ENCODE data around the gene SH3PXD2A.
A peak's percentile ranks its signal among the peaks of the same experiment; 100 is the strongest.

SH3PXD2A gene

GRCh38 chr10:103806395-103807187 is 48.8 kb downstream of the SH3PXD2A start:
- DNase-seq, result no peak

DNA sequence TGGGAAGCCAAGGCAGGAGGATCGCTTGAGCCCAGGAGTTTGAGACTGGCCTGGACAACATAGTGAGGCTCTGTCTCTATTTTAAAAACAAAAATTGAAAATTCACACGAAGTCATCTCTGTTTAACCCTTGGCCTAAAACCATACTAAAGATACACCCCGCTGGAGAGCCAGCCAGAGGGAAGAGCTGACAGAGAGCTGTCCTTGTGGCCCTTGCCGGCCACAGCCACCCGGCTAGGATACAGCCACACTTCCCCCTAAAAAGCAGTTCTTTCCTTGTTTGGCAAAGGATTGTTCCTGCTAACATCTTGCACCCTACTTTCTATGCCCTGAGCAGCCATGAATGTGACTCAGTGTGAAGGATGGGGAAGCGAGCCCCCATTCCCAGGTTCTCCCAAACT is 49.6 kb downstream of the SH3PXD2A start:
- DNase-seq, result no peak

DNA sequence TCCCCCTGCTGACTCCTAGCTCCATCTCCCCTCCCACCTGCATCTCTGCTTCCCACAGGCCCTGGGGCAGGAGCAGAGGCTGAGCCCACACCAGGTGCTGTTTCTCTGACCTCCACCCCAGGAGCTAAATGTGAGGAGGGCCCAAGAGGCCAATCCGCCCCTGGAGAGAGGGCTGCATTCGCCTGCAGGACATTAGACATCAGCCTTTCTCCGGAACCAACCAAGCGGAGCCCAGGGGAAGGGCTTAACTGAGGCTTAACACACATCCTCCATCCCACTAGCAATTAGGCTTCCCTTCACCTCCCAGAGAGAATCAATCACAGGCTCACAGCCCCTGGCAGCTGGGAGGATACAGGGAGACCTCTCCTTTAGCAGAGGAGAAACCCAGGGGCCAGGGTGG is 50.5 kb downstream of the SH3PXD2A start:
- DNase-seq, result no peak

DNA sequence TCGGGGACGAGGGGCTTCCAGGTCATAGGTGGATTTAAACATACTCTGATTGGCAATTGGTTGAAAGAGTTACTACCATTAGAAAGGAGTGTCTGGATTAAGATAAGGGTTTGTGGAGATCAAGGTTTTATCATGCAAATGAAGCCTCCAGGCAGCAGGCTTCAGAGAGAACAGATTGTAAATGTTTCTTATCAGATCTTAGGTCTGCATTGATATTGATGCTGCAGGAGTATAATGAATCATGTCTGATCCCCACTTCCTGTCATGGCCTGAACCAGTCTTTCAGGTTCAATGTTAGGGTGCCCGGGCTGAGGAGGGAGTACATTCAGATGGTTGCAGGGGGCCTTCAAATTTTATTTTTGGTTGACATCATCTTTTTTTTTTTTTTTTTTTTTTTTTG is 51.4 kb downstream of the SH3PXD2A start:
- no peak for DNase-seq

DNA sequence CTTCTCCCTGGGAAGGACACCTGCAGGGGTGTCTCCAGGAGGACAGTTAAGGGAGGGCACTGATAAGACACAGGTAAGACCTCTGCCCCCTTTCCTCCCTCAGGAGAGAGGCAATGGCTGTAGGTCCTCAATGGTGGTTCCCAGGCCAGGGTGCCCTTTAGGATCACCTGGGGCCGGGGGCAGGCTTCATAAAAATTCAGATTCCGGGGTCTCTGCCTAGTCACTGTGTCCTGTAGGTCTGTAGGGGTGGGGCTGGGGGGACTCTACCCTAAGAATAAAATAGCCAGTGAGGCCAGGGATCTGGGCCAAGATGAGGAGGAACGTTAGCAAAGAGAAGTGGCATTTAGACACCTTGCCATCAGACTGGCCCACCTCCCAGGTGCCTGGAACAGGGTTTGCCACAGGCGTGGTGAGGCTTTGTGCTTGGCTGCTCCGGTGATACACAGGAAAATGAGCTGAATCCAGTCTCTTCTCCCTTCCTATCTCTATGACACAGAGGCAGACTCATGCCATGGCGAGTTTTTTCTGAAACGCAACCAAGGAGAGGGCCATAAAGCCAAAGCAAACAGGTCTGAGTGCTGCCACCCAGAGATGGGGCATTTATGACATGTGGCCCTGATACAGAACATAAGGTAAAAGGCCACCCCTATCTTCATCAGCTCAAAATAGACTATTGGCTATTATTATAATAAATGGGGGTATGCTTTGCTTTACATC is 52.6 kb downstream of the SH3PXD2A start:
- DNase-seq, result no peak

DNA sequence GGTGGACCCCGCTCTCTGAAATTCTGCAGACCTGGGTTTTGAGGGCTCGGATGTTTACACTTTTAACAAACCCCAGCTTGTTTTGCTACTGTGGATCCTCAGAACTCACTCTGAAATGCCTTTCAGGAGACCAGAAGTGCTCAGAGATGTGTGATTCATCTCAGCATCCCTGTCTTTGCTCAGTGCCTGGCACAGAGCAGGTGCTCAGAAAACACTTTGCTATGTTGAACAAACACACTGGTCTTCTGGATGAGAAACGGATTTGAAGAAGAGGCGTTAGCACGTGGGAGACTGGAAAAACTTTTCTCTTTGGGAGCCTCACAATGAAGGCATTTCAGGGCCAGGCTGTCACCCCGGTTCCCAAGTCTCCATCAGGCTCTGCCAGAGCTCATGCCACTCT is 53.3 kb downstream of the SH3PXD2A start:
- no peak for DNase-seq

DNA sequence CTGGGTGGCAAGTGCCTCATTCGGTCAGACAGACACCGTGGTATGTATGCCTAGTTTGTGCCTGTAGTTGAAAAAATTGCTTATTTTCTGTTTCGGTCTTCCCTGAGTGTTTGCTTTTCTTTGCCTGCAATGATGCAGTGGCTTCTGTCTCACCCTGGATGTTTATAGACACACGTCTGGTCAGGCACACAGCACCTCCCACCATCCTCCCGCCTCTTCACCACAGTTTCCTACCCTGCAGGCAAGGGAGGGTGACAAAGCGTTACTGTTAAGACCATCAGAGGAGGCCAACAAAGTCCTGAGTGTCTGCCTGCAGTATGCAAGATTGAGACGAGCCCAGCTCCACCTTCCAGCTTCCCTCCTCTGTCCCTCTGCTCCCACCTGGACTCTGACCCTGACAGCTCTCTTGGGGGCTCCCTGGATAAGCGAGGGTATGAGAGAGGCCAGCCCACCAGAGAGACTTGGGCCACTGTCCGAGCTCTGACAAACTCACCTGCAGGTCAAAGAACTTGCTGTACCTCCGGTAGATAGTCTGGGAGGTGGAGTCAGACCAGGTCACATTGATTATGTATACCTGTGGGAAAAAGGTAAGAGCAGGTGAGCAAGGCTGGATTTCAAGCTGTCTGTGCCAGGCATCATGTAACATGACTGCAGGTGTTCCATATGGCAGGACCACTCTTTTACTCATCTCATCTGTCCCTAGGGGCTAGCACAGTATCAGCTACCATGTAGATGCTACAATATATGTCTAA is 54.4 kb downstream of the SH3PXD2A start:
- no peak for DNase-seq

GRCh38 chr10:103800089-103800488 is 55.3 kb downstream of the SH3PXD2A start:
- no peak for DNase-seq

- no peak for DNase-seq
Observed at GRCh38 chr10:103799341-103799740, 56.0 kb downstream of the SH3PXD2A start.

GRCh38 chr10:103798511-103798910 is 56.9 kb downstream of the SH3PXD2A start:
- DNase-seq, result no peak

DNA sequence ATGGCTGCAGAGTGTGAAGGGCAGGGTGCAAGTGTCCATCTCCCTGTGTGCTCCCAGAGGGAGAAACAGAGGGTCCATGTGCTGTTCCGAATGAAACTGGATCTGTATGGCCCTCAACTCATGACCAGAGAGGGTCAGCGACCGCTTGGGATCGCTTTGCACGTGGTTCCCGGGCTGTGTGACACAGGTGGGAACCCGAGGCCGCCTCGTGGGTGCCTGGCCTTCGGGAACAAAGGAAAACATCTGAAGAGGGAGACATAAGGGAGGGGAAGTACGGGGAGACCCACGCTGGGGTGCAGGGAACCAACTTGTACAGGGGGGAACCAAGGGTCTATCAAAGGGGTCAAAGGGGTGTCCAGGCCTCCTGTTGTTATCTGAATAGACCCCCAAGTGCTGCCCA is 57.5 kb downstream of the SH3PXD2A start:
- no peak for DNase-seq

DNA sequence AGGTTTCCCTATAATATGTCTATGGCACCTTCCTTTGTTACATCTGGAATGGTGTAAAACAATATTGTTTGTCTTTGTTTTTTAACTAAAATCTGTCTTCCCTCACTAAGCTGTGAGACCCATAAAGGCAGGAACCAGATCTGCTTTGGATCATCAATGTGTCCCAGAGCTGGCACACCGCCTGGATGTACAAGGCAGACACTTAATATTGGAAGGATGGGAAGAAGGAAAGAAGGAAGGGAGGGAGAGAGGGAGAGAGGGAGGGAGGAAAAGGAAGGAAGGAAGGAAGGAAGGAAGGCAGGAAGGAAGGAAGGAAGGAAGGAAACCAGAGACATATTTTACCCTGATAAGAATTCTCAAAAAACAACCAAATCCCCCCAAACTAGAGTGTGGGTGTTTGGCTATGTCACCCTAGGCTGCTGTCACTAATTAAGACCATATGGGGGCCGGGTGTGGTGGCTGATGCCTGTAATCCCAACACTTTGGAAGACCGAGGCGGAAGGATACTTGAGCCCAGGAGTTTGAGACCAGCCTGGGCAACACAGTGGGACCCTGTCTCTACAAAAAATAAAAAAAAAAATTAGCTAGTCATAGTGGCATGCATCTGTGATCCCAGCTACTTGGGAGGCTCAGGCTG is 59.6 kb downstream of the SH3PXD2A start:
- no peak for DNase-seq

- DNase-seq, result no peak
Observed at GRCh38 chr10:103794996-103795395, 60.4 kb downstream of the SH3PXD2A start.

GRCh38 chr10:103793920-103794883 is 61.2 kb downstream of the SH3PXD2A start:
- peak; percentile 95 for DNase-seq

DNA sequence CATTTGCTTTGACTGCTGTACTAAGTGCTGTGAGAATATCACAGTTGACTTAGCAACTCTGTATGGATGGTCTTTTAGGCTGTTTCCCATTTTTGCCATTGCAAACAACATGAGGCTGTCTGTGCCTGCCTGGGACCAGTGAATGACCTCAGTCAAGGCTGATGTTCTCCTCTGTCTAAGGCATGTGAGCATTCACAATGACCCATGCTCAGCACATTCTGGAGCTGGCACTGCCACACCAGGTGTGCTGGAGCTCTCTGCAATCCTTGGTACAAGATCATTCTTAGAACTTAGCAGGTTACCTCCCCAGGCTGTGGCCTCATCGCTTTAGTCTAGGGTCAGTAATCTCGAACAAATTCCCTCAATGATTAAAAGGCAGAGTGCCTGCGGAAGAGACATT is 61.9 kb downstream of the SH3PXD2A start:
- DNase-seq, result no peak

DNA sequence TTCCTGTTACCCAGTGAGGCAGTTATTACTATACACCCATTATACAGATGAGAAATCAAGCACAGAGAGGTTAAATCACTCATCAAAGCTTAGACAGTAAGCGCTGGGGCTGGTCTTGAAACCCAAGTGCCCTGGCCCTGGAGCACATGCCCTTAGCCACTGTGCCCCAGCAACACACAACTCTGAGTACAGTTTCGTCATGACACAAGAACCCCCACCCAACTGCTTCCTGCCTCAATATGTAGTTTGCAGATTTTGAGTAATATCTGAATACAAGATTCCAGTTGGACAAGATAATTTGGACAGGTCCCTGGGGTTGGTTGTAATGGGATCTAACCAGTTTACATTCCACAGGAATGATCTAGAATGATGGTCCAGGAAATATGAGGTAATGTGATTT is 62.8 kb downstream of the SH3PXD2A start:
- no peak for DNase-seq

DNA sequence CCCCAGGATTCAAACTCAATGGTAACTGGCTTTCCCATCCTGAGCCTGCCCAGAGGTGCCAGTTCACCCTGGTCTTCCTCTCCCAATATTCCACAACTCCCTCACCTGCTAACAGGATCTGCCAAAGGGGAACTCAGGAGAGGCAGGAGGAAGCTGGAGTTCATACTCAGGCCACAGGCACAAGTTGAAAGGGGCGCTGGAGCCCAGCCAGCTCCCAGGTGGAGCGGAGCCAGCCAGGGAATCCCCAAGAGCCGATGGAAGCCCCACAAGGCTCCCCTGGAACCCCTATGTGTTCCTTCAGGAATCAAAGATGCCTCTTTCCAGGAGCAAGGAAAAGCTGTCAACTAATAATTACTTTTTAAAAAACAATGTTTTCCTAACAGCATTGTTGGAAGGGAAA is 63.5 kb downstream of the SH3PXD2A start:
- no peak for DNase-seq

GRCh38 chr10:103791291-103791690 is 64.1 kb downstream of the SH3PXD2A start:
- no peak for DNase-seq

DNA sequence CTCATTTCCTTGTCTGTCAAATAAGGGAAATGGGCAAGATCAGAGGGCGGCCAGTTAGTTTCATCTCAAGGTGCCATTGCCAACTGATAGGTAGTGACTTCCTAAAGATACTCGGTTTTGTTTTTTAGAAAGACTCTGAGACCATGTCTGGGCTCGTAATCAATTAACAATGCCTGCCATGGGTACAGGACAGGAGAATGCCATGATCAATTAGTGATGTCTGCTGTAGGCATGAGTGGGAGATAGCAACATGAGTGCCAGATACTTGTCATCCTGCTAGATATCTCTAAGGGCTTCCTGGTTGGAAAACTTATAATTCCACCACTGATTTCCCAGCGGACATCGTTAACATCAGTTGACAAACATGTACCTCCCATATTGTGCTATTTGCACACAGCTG is 64.8 kb downstream of the SH3PXD2A start:
- no peak for DNase-seq

GRCh38 chr10:103789771-103790201 is 65.6 kb downstream of the SH3PXD2A start:
- DNase-seq, result no peak

GRCh38 chr10:103789161-103789560 is 66.2 kb downstream of the SH3PXD2A start:
- no peak for DNase-seq

DNA sequence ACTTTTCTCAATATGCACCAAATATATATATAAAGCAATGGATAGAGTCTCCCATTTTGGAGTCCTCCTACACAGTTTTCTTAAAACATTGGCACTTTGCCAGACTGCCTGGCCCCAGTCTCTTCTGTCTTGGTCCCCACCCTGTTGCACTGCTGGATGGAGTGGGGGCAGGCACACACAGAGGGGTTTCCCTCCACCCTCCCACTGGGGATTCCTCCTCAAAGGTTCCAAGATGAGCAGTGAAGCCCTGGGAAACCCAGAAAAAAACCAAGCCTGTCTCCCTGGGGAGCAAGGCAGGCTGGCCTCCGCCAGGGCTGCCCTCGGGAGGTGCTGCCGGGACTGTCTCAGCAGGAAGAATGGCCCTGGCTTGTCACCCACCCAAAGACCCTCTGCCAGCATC is 68.0 kb downstream of the SH3PXD2A start:
- no peak for DNase-seq

Data from SHP77 treated with DMSO at 0.1 percent for 48 hours (cell line).